ENCODE measurements around the gene RMRP.
A peak's percentile ranks its signal among the peaks of the same experiment; 100 is the strongest.
"Not testable (repeated sequence)": the region's sequence is repeated elsewhere in the genome, so short reads cannot be mapped to it uniquely, and the experiment has no call there.

The RMRP gene

DNA sequence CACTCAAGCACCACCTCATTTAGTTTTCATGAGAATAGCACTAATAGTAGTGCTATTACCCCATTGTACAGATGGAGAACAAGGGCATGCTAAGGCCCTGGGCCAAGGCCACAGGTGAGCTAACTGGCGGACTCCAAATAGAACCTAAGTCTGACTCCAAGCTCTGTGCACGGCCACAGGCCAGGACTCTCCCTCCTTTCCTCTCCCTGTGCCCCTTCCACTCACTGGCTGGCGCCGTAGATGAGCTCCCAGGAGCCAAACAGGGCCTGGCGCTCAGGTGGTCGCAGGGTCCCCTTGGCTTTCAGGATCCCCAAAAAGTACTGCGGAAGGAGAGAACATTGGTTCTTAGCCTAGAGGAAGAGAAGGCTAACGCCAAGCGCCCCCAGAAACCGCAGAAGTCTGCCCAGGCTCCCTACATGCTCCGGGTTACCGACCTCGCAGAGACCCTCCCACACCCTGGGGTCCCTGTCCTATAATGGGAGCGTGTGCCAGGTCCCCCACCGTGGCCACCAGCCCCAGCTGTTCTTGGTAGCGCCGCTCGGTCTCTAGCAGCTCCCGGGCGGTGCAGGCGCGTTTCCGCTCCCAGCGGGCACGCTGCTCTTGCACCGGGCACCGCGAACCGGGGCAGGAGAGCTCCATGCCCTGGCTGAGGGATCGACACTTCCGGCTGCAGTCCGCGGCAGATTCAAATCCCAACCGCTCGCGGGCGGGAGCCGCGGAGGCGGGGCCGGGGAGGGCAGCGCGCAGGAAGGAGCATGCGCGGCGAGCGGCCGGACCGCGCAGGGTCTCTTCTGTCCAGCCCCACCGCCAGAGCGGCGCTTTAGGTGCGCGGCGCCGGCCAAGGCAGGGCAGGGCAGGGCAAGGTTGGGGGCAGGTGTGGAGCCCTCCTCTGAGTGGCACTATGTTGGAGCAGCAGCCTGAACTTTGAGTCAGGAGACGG is 7.0 kb upstream of the RMRP start, which contains the start of gene ARHGEF39:
TSS of gene ARHGEF39 (minus strand) at position 665 of the 940 bp plus-strand sequence. CDS start at position 639, 26 bp downstream.
- peak; percentile 43 for DNase-seq

DNA sequence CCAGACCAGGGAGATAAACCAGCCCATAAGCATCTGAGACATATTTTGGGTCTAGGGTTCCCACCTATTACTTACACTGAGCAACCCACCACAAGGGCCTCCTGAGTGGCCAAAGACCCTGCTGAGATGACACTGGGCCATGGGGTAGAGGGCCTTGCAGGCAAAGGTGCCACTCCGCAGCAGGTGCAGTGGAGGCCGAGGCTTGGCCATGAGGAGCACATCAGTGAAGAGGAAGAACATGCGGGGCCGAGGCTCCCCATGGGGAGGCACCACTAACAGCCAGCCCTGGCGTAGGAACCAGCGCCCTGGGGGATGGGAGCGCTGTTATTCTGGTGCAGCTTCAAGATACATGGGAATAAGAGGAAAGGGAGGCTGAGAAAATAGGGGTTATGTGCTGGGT is 4.6 kb upstream of the RMRP start:
- no peak for DNase-seq

GRCh38 chr9:35661756-35662350 is 4.0 kb upstream of the RMRP start:
- DNase-seq, result no peak

GRCh38 chr9:35660966-35661415 is 3.2 kb upstream of the RMRP start:
- DNase-seq, result no peak

DNA sequence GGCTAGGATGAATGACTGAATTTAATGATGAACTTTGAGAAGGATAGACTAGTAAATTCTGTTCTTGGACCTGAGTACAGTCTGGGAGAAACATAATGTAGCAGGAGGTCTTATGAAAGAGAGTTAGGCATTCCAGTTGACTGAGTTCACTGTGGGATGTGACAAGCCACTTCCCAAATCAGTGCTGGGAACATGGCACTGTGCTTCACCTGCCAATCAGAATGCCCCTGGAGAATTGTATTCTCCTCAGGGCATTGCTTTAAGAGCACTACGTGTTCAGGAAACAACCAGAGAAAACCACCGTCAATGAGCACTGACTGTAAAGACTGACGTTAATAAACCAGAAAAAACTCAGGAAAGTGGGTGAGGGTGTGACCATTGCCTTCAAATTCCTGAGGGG is 1.5 kb upstream of the RMRP start:
- DNase-seq, result no peak

DNA sequence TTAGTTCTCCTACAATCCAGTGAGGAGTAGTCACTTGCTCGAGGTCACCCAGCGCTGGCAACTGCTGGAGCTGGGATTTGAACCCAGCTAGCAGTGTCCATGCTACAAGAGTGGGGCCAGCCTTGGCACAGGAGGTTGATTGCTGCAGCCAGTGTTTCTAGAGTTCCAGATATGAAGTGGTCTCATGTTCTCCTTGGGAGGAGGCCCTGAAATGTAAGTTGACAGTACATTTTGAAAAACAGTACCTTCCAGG is 1.1 kb upstream of the RMRP start:
- no peak for DNase-seq

DNA sequence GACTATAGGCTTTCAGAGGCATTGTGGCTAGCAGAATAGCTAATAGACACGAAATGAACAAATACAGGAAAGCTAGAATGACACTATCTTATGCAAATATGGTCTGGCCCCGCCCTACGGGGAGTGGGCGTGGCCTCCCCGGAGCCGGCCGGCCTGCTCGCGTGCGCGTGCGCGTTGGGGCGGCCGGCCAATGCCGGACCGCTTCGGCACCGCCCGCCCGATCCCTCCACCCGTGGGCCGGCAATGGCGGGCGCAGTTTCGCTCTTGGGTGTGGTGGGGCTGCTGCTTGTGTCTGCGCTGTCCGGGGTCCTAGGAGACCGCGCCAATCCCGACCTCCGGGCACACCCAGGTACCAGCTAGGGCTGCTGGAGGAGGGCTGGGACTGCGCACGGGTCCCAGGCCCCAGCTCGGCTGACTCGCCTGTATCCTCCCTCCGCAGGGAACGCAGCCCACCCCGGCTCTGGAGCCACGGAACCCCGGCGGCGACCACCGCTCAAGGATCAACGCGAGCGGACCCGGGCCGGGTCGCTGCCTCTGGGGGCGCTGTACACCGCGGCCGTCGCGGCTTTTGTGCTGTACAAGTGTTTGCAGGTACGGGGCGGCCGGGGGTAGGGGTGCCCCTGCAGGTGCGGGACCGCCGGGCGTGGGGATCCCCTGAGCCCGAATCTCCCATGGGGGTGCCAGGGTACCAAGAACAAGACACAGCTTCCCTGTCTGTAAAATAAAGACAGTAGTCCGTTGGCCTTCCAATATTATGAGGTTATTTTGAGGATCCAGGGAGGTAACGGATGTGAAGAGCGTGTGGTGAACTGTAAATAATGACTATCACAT is 533 bp upstream of the RMRP start, which contains the start of gene CCDC107:
TSS of gene CCDC107 (plus strand) at position 156 of the 831 bp plus-strand sequence. CDS start at position 244, 88 bp downstream.
- peak; percentile 67 for DNase-seq

DNA sequence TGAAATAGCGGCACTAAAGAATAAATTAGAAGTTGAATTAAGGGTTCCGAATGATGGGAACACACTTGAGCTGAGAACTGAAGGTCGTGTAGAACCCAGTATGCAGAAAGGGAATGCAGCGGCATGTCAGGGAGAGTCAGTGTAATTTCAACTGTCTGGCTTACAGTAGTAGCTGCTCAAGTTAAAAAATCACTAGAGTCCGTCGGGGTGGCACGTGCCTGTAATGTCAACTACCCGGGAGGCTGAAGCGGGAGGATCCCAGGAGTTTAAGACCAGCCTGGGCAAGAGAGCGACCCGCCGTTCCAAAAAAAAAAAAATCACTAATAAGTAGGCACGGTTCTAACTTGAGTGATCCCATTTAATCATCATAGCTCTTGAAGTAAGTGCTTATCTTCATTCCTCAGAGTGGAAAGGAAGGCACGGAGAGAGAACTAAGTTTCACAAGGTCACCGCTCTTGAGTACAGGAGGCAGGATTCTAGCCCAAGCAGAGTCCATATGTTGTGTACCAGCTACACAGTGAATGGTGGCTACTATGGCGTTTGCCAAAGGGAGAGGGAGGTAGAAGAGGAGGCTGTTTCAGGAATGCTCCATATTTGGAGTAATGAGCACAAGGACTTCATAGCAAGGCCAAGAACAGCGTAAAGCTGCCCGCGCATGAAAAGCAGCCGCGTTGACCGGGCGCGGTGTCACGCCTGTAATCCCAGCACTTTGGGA is 831 bp downstream of the RMRP start:
- DNase-seq, result no peak

DNA sequence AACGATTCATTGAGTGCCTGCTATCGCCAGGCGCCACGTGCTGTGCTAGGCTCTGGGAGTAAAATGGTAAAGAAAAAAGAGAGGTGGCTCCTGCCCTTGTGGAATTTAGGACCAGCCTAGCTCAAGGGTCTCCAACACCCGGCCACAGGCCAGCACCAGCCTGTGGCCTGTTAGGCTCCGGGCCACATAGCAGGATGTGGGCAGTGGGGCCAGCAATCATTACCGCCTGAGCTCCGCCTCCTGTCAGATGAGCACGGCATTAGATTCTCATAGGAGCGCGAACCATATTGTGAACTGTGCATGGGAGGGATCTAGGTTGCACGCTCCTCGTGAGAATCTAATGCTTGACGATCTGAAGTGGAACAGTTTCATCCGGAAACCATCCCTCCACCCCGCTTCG is 1.5 kb downstream of the RMRP start:
- DNase-seq, result no peak

GRCh38 chr9:35653611-35654010 is 4.2 kb downstream of the RMRP start:
- DNase-seq, result no peak

- DNase-seq, result no peak
Measured at GRCh38 chr9:35652829-35653209, 5.0 kb downstream of the RMRP start.

DNA sequence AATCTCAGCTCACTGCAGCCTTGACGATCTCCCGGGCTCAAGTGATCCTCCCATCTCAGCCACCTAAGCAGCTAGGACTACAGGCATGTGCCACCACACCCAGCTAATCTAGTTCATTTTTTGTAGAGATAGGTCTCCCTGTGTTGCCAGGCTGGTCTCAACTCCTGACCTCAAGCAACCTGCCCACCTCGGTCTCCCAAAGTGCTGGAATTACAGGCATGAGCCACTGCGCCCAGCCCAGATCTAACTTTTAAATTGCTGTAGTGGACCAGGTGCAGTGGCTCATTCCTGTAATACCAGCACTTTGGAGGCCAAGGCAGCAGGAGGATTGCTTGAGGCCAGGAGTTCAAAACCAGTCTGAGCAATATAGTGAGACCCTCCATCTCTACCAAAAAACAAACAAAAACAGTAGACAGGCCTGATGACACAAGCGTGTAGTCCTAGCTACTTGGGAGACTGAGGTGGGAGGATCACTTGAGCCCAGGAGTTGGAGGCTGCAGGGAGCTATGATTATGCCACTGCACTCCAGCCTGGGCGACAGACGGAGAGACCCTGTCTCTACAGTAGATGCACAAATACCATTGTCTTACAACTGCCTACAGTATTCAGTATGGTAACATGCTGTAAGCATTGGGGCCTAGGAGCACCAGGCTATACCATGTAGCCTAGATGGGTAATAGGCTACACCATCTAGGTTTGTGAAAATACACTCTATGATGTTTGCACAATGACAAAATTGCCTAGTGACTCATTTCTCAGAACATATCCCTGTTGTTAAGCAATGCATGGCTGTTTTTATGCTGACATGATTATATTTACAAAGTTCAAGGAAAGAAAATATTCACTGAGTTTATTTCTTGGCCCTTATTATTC is 5.6 kb downstream of the RMRP start:
- no peak for DNase-seq

GRCh38 chr9:35650341-35651158 is 7.3 kb downstream of the RMRP start, which contains the start of gene SIT1:
Gene SIT1 (minus strand): TSS chr9:35650931. CDS start chr9:35650853, 78 bp downstream.
- no peak for DNase-seq

GRCh38 chr9:35649431-35650340 is 8.1 kb downstream of the RMRP start:
- no peak for DNase-seq

- DNase-seq, result peak; percentile 86
Measured at GRCh38 chr9:35646533-35647265, 11.1 kb downstream of the RMRP start.

DNA sequence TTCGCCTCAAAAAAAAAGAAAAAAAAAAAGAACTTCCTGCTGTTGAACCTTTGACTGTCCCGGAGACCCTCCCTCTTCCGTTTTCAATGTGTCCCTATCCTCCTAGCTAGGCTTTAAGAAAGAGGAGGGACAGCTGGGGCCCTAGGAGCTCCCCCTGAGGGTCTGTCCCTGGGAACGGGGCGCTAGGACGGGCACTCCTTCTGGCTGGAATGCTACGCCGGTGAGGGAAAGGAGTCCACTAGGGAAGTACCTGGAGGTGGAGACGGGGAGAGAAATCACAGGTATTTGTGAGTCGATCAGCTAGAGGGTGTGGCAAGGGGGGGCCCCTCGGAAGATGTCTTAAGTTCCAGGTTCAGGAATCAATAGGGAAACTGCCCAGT is 11.7 kb downstream of the RMRP start:
- DNase-seq, result no peak

DNA sequence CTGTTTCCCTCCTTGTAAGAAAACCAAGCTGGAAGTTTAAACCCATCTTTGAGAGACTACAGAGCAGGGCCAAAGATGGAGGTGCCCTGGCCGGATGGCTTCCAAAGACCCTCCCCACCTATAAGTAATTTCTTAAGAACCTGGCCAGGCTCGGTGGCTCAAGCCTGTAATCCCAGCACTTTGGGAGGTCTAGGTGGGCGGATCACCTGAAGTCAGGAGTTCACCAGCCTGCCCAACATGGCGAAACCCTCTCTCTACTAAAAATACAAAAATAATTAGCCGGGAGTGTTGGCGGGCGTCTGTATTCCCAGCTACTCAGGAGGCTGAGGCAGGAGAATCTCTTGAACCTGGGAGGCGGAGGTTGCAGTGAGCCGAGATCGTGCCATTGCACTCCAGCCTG is 12.1 kb downstream of the RMRP start:
- not testable (repeated sequence) for DNase-seq

- no peak for DNase-seq
Measured at GRCh38 chr9:35643046-35643445, 14.8 kb downstream of the RMRP start.

DNA sequence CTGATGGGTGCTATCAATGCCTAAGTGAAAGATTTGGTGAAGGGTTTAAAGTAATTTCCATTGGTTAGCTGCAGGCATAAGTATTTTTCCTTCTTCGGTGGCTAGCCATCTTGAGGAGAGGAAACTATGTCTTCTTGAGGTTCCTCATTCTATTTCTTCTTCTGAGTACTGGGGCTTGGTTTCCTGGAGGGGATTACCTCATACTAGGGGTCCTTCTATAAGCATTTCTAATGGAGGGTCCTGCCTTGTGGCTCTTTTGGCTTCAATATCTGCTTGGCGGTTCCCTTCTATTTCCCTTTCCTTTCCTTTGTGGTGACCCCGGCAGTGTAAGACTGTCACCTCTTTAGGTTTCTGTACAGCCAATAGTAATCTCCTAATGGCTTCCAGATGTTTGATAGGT is 16.3 kb downstream of the RMRP start:
- not testable (repeated sequence) for DNase-seq
